LNCAP (cell line): ENCODE measurements around the gene BMF.

Source experiments
- TF ChIP-seq, protein P1 (sequence below): fragments of 450-650 bp; IDR thresholded peaks from 2 replicates; pipeline ENCODE4 v1.5.1; 2017; ENCODE audit warnings: mild to moderate bottlenecking

BMF gene

DNA sequence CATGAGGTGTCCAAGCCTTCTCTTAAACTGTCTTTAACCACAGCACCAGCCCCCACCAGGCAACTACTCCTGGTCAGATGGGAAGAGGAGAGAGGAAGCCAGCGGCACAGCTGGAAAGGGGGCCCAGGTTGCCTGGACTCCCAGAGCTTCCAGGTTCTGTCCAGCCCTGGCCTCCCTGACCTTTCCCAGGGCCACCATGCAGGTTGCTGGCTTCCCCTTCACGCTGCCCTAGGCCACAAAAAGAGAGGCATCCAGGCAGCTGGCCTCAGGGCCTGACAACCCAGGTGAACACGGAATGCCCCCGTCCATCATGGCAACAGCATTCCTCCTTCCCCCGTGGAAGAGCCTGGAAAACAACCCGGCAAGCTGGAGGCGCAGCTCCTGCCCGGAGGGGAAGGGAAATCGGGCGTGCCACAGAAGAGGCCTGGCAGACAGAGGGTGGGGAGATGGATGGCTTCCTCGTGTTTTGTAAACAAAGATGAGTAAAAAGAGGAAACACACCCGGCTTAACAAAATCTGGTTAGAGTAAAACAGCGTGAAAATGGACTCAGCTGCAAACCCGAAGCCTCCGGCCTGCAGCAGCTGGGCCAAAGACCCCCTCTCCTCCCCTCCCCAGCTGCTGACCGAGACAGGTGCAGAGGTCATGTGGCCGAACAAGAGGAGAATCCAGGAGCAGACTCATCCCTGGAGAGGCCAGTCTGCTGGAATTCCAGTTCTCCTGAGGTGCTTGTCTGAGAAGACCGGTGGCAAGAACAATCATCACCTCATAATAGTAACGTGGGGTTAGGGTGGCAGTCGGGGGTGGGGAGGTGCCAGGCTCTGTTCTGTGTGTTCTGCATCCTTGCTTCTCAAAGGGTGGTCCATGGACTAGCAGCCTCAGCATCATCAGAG is 15.5 kb downstream of the BMF start:
- TF ChIP-seq, protein P1, sequence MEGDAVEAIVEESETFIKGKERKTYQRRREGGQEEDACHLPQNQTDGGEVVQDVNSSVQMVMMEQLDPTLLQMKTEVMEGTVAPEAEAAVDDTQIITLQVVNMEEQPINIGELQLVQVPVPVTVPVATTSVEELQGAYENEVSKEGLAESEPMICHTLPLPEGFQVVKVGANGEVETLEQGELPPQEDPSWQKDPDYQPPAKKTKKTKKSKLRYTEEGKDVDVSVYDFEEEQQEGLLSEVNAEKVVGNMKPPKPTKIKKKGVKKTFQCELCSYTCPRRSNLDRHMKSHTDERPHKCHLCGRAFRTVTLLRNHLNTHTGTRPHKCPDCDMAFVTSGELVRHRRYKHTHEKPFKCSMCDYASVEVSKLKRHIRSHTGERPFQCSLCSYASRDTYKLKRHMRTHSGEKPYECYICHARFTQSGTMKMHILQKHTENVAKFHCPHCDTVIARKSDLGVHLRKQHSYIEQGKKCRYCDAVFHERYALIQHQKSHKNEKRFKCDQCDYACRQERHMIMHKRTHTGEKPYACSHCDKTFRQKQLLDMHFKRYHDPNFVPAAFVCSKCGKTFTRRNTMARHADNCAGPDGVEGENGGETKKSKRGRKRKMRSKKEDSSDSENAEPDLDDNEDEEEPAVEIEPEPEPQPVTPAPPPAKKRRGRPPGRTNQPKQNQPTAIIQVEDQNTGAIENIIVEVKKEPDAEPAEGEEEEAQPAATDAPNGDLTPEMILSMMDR, result no peak

DNA sequence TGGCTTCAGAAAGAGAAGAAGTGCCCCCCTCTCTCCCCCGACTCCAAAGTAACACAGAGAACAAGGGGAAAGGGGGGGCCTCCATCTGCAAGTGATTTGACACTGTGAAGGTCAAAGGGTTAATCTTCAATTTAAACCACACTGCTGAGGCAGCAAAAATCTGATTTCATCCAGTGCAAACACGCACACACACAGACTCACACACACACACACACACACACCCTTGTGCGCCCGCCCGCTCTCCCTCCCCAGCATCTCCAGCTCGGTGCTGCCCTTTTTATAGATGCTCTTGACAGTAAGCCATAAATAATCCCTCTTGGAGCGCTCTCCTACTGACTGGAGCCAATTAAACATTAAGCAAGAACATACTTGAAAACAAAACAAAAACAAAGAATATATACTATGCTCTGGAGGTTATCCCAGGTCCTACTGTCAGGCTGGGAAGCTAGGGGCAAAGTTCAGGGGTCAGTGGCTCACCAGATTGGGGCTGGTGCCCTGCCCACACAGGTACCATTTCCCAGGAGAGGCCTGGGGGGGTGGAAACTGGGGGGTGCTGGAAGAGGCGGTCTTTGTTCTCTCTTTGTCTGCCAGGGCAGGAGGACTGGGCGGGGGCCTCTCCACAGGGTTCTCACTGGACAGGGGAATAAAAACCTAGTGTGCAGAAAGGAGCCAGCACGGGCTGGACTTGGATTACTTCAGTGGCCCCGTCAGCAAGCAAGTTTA is 16.3 kb downstream of the BMF start:
- TF ChIP-seq, protein P1, result no peak

- TF ChIP-seq, protein P1, result no peak
Measured at GRCh38 chr15:40091861-40092255, 16.8 kb downstream of the BMF start.

DNA sequence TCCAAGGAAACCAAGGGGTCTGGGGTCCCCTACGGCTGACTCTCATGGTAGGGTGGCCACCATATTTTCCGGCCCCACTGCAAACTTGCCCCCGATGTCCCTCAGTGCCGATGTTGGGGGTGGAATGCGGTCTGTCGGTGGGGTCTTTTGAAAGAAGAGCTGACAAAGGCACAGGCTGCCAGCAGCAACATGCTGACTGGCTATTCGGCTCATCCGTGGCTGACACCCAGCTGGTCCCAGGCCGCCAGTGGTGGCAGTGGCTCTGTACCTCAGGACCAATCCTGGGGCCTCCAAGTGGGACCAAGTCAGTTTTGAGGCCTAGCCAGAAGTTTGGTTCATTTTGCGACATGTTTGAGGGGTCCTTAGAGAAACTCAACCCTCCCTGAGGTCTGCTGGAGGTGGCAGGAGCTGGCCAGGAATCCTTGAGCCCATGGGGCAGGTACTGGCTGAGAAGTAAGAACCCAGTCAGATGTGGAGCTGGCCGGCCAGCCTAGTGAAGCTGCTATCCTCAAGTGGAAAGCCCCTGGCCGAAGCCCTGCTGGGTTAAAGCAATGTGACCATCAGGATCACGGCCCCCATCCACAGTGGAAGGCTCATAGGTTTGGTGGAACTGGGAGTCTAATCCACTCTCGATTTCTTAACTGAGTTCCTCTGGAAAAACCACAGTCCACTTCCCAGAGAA is 17.8 kb downstream of the BMF start:
- TF ChIP-seq, protein P1, result no peak

DNA sequence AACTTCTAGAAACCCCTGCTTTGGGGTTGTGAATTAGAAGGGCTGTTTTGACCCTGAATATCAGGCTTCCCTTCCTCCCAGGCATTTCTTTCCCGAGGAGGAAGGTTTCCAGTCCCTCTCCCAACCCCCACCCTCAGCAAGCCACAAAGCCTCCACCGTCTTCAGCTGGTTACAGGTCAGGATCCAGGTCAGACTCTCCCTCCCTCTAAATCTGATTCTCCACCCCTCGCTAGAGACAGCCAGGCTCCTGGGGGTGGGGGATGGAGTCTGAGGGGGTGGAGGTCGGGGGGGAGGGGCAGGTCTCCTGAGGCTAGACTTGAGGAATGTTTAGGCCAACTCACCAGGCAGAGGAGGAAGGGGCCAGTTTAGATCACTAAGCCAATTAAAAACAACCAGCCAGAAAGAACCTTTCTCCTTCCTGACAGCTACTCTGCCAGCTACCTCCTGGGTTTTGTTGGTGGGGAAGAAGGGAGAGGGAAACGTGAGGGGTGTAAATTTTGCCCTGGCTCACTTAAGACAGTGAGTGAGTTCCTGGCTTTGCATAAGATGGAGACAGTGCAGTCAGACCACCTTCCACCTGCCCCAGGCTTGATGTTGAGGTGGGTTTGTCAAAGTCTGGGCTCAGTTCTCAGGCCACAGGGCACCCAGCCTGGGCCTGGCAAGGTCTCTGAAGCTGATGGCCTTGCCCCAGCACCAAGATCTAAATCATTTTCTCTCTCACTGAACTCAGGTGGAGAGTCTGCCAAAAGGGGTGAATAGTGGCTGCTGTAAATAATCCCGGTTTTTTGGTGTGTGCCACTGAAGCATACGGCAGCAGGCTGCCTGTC is 19.5 kb downstream of the BMF start:
- TF ChIP-seq, protein P1, result no peak

- TF ChIP-seq, protein P1, result no peak
Measured at GRCh38 chr15:40087991-40088928, 20.4 kb downstream of the BMF start.
